IMR-90 (cell line): ENCODE results near the gene TEX14. TPM values are rescaled to one million over a fixed set of nuclear protein-coding genes. Genes with fewer than 3 reads are reported as not detected.

Experiments used
- ATAC-seq: fragments of 200-7000 bp; cut with Tn5 transposase; 2 replicates; pipeline ENCODE4 v1.9.1; 2020; ENCODE audit warnings: low read depth, mild to moderate bottlenecking, moderate library complexity
- BruUV-seq: library from RNA; stranded (reverse); fragments of 400-500 nt; replicated peaks from 2 replicates; lab custom pipeline; 2021; lab: Mats Ljungman, UMichigan
- CTCF ChIA-PET: fragments of 300-600 bp; formaldehyde crosslinking; extraction: SDS; loops from one replicate; lab custom pipeline; 2021; ENCODE audit warnings: antibody characterized with exemption; lab: Yijun Ruan, JAX
- POLR2A ChIA-PET: fragments of 300-600 bp; sonication (Branson Sonifier 250); formaldehyde crosslinking; loops from one replicate; lab custom pipeline; 2022; ENCODE audit warnings: antibody characterized with exemption; ENCODE audit not compliant: unreplicated experiment; lab: Charles Lee
- DNase-seq: peaks from one replicate; pipeline ENCODE4 v3.0.0; 2013
- H2AFZ ChIP-seq: replicated peaks from 2 replicates; pipeline ENCODE3; 2013; ENCODE audit warnings: low read length, mild to moderate bottlenecking; ENCODE audit not compliant: poor library complexity
- H2AK5ac ChIP-seq: 2 replicates; pipeline ENCODE4 v1.6.1; 2013; ENCODE audit warnings: low read depth, low read length, inconsistent platforms
- H2AK9ac ChIP-seq: replicated peaks from 2 replicates; pipeline ENCODE3; 2013; ENCODE audit warnings: mild to moderate bottlenecking, low read depth, low read length, moderate library complexity; ENCODE audit not compliant: poor library complexity
- H2BK120ac ChIP-seq: 2 replicates; pipeline ENCODE4 v1.6.1; 2013; ENCODE audit warnings: low read depth, low read length, inconsistent platforms
- H2BK15ac ChIP-seq: 3 replicates; pipeline ENCODE4 v1.6.1; 2013; ENCODE audit warnings: low read depth, low read length, inconsistent platforms
- H2BK20ac ChIP-seq: 2 replicates; pipeline ENCODE4 v1.6.1; 2013; ENCODE audit warnings: low read depth, mild to moderate bottlenecking, inconsistent platforms, low read length, moderate library complexity
- H2BK5ac ChIP-seq: 2 replicates; pipeline ENCODE4 v1.6.1; 2013; ENCODE audit warnings: mild to moderate bottlenecking, low read depth, low read length, inconsistent platforms; ENCODE audit not compliant: poor library complexity, severe bottlenecking
- H3K14ac ChIP-seq: replicated peaks from 2 replicates; pipeline ENCODE4 v1.6.1; 2013; ENCODE audit warnings: low read depth, low read length, inconsistent platforms
- H3K18ac ChIP-seq: 2 replicates; pipeline ENCODE4 v1.6.1; 2013; ENCODE audit warnings: low read depth, low read length, control low read depth
- H3K23ac ChIP-seq: 2 replicates; pipeline ENCODE4 v1.6.1; 2013; ENCODE audit warnings: low read depth, low read length, inconsistent platforms
- H3K27ac ChIP-seq: 2 replicates; pipeline ENCODE4 v1.5.1; 2013; ENCODE audit warnings: mild to moderate bottlenecking, control low read depth, low read length; ENCODE audit not compliant: insufficient read depth
- H3K27me3 ChIP-seq: 2 replicates; pipeline ENCODE4 v1.6.1; 2013; ENCODE audit warnings: low read length; ENCODE audit not compliant: control insufficient read depth, insufficient read depth
- H3K36me3 ChIP-seq: 2 replicates; pipeline ENCODE4 v1.6.1; 2013; ENCODE audit warnings: low read length, mixed read lengths; ENCODE audit not compliant: control insufficient read depth, insufficient read depth
- H3K4ac ChIP-seq: 2 replicates; pipeline ENCODE4 v1.6.1; 2013; ENCODE audit warnings: low read depth, low read length, inconsistent platforms
- H3K4me1 ChIP-seq: 2 replicates; pipeline ENCODE4 v1.6.1; 2013; ENCODE audit warnings: low read length, mixed read lengths; ENCODE audit not compliant: control insufficient read depth, insufficient read depth
- H3K4me2 ChIP-seq: 2 replicates; pipeline ENCODE4 v1.6.1; 2013; ENCODE audit warnings: low read depth, mild to moderate bottlenecking, control low read depth, low read length, moderate library complexity
- H3K4me3 ChIP-seq: 2 replicates; pipeline ENCODE4 v1.5.1; 2013; ENCODE audit warnings: low read depth, mild to moderate bottlenecking, control low read depth, low read length, moderate library complexity; ENCODE audit not compliant: insufficient read depth
- H3K56ac ChIP-seq: 2 replicates; pipeline ENCODE4 v1.6.1; 2013; ENCODE audit warnings: low read length, inconsistent platforms; ENCODE audit not compliant: insufficient read depth; ENCODE audit errors: extremely low read depth
- H3K79me1 ChIP-seq, 2 experiments: 2 replicates each; pipeline ENCODE4 v1.6.1; 2013; ENCODE audit warnings: low read length in 2 of 2, inconsistent platforms in 1 of 2, low read depth in 1 of 2
- H3K9ac ChIP-seq: 2 replicates; pipeline ENCODE4 v1.6.1; 2013; ENCODE audit warnings: low read depth, low read length, control low read depth
- H3K9me1 ChIP-seq: 2 replicates; pipeline ENCODE4 v1.6.1; 2013; ENCODE audit warnings: low read length, inconsistent platforms; ENCODE audit not compliant: insufficient read depth
- H3K9me3 ChIP-seq: 2 replicates; pipeline ENCODE4 v1.6.1; 2013; ENCODE audit warnings: low read length; ENCODE audit not compliant: control insufficient read depth, insufficient read depth
- H4K20me1 ChIP-seq: 2 replicates; pipeline ENCODE4 v1.6.1; 2013; ENCODE audit warnings: low read length, inconsistent platforms; ENCODE audit not compliant: insufficient read depth
- H4K5ac ChIP-seq: 2 replicates; pipeline ENCODE4 v1.6.1; 2013; ENCODE audit warnings: mild to moderate bottlenecking, low read depth, low read length, control low read depth
- H4K8ac ChIP-seq, 2 experiments: 2 replicates each; pipeline ENCODE4 v1.6.1; 2013; ENCODE audit warnings: low read depth in 2 of 2, low read length in 2 of 2, control low read depth in 1 of 2, inconsistent platforms in 1 of 2
- H4K91ac ChIP-seq: 2 replicates; pipeline ENCODE4 v1.6.1; 2013; ENCODE audit warnings: low read depth, low read length, inconsistent platforms; ENCODE audit not compliant: insufficient read depth
- CEBPB ChIP-seq: IDR thresholded peaks from 2 replicates; pipeline ENCODE4 v1.6.1; 2012; ENCODE audit warnings: low read depth, low read length, improper control_type of control experiment
- CHD1 ChIP-seq: IDR thresholded peaks from 2 replicates; pipeline ENCODE4 v1.6.1; 2012; ENCODE audit warnings: low read depth, low read length, improper control_type of control experiment
- FOS ChIP-seq: fragments of 150-350 bp; IDR thresholded peaks from 2 replicates; pipeline ENCODE4 v1.6.1; 2016; ENCODE audit warnings: low read depth, low read length
- MAFK ChIP-seq: IDR thresholded peaks from 2 replicates; pipeline ENCODE4 v1.6.1; 2012; ENCODE audit warnings: low read depth, low read length, improper control_type of control experiment
- MXI1 ChIP-seq: IDR thresholded peaks from 2 replicates; pipeline ENCODE4 v1.6.1; 2012; ENCODE audit warnings: low read depth, mild to moderate bottlenecking, low read length, moderate library complexity, borderline replicate concordance
- NFE2L2 ChIP-seq: fragments of 150-350 bp; IDR thresholded peaks from 2 replicates; pipeline ENCODE4 v1.6.1; 2016; ENCODE audit warnings: low read depth, mild to moderate bottlenecking, low read length
- POLR2A ChIP-seq: IDR thresholded peaks from 2 replicates; pipeline ENCODE4 v1.6.1; 2012; ENCODE audit warnings: mild to moderate bottlenecking, low read depth, low read length
- RAD21 ChIP-seq: IDR thresholded peaks from 2 replicates; pipeline ENCODE4 v1.6.1; 2012; ENCODE audit warnings: low read length, improper control_type of control experiment
- RCOR1 ChIP-seq: IDR thresholded peaks from 2 replicates; pipeline ENCODE4 v1.6.1; 2012; ENCODE audit warnings: mild to moderate bottlenecking, low read length, improper control_type of control experiment; ENCODE audit not compliant: insufficient replicate concordance
- RFX5 ChIP-seq: IDR thresholded peaks from 2 replicates; pipeline ENCODE4 v1.8.0; 2012; ENCODE audit warnings: low read depth, mild to moderate bottlenecking, low read length, moderate library complexity
- SMC3 ChIP-seq: fragments of 150-350 bp; IDR thresholded peaks from 2 replicates; pipeline ENCODE4 v1.6.1; 2016; ENCODE audit warnings: low read depth, mild to moderate bottlenecking, antibody characterized with exemption, low read length, moderate library complexity
- USF2 ChIP-seq: fragments of 150-350 bp; IDR thresholded peaks from 2 replicates; pipeline ENCODE4 v1.6.1; 2017; ENCODE audit warnings: mild to moderate bottlenecking, antibody characterized with exemption, low read length, low read depth
- WGBS, 2 experiments: methylation state at CpG; one replicate each; pipeline versions ENCODE4 v1.1.5 to v1.1.7; 2013; ENCODE audit warnings: missing lambda C conversion rate in 2 of 2; ENCODE audit not compliant: insufficient read length in 1 of 2; ENCODE audit errors: extremely low coverage in 2 of 2; 5-methylcytosine and 5-hydroxymethylcytosine counted together
- dilution Hi-C: fragments of 300-500 bp; cut with HindIII; formaldehyde crosslinking; loops from one replicate; pipeline ENCODE4 v1.14.3; 2018; ENCODE audit warnings: low sequenced_read_pairs; ENCODE audit not compliant: unreplicated experiment
- in situ Hi-C: fragments of 300-500 bp; cut with MboI; formaldehyde crosslinking; loops from 3 replicates; pipeline ENCODE4 v1.14.3; 2019; ENCODE audit warnings: low sequenced_read_pairs, inconsistent platforms, mixed read lengths
- intact Hi-C: fragments of 100-400 bp; cut with micrococcal nuclease; formaldehyde crosslinking; loops from 2 replicates; pipeline ENCODE4 v1.10.0; 2022
- polyA plus RNA-seq, 3 experiments: library from polyadenylated mRNA; depleted of rRNA; stranded (reverse); fragments of >200 nt; gene quantifications; 2 replicates each; pipeline ENCODE4 v1.2.3, GENCODE V29; 2012; ENCODE audit warnings: low replicate concordance in 1 of 3
- total RNA-seq: library from RNA; depleted of rRNA; stranded (reverse); fragments of >200 nt; gene quantifications from 2 replicates; pipeline ENCODE4 v1.2.3, GENCODE V29; 2012
- TF ChIP-seq, protein P1 (sequence below): fragments of 150-350 bp; IDR thresholded peaks from 2 replicates; pipeline ENCODE4 v1.6.1; 2016; ENCODE audit warnings: low read depth, mild to moderate bottlenecking, low read length, moderate library complexity, borderline replicate concordance
- TF ChIP-seq, protein P2 (sequence below): conservative IDR thresholded peaks from 2 replicates; pipeline ENCODE4 v1.5.1; 2012; ENCODE audit warnings: mild to moderate bottlenecking, low read depth, low read length, improper control_type of control experiment

TEX14 gene
- total and polyA plus RNA-seq, 2 of the 4 experiments (the other 2 are of a cell fraction), result not detected

DNA sequence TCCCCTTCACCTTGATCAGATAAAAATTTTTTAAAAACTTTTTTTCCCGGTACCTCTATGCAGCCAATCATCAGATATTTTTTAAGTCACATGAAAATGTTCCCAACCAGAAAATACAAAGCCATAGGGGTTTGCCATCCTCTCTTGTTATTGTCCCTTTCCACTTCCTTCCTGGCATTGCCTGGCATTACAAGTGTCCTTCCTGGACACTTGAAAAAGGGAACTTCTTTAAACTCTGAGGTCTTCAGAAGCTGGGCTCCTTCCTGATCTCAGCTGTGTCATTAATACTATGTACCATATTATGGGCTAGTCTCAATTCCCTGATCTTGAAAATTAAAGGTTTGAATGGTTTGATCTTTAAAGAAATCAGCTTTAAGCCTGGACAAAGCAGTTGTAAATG lies 64.9 kb downstream of the TEX14 start:
- Histone ChIP-seq H3K4ac (no peak overlapping the region), H3K4me3 (no peak overlapping the region), H2BK20ac (no peak overlapping the region), H3K9me1 (no peaks in the 10 kb centered on the region), H3K79me1 (no peaks in the 10 kb centered on the region), H3K18ac (no peak overlapping the region), H2BK120ac (no peak overlapping the region), H3K27me3 (peaks cover 8% of the 10 kb centered on the region), H4K8ac (no peak overlapping the region), H4K20me1 (peaks cover 3% of the 10 kb centered on the region; the same call in 1 of the 2 replicates), H4K5ac (no peak overlapping the region), H3K9me3 (no peaks in the 10 kb centered on the region), H2AK9ac (no peak overlapping the region), H2AK5ac (no peak overlapping the region), H3K56ac (no peak overlapping the region), H3K14ac (no peak overlapping the region), H3K9ac (no peak overlapping the region), H3K23ac (no peak overlapping the region), H2BK15ac (no peak overlapping the region), H3K27ac (no peak overlapping the region), H3K4me2 (no peak overlapping the region), H4K91ac (no peak overlapping the region), H2BK5ac (no peak overlapping the region), H2AFZ (no peak overlapping the region), H3K4me1 (no peaks in the 10 kb centered on the region), H3K36me3 (no peaks in the 10 kb centered on the region)
- intact Hi-C loops (no loop called here), dilution Hi-C loops (no loop called here), in situ Hi-C loops (no loop called here)
- WGBS, 2 experiments, result no CpG with 5 or more reads among the region's 1 CpG
- ATAC-seq (no peak), DNase-seq (no peak)
- CTCF ChIA-PET, result interaction anchor here (0.6 kb wide), 1 partner anchor 197 kb away, joined by 4 read pairs; no protein-coding TSS in a partner anchor
- TF ChIP-seq CEBPB (no peak), USF2 (no peak), MXI1 (no peak), MAFK (no peak), RAD21 (no peak), POLR2A (no peak), RFX5 (no peak), SMC3 (no peak), CHD1 (no peak), FOS (no peak), NFE2L2 (no peak), RCOR1 (no peak)
- TF ChIP-seq, protein P1, sequence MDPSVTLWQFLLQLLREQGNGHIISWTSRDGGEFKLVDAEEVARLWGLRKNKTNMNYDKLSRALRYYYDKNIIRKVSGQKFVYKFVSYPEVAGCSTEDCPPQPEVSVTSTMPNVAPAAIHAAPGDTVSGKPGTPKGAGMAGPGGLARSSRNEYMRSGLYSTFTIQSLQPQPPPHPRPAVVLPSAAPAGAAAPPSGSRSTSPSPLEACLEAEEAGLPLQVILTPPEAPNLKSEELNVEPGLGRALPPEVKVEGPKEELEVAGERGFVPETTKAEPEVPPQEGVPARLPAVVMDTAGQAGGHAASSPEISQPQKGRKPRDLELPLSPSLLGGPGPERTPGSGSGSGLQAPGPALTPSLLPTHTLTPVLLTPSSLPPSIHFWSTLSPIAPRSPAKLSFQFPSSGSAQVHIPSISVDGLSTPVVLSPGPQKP, result no peak
- TF ChIP-seq, protein P2, sequence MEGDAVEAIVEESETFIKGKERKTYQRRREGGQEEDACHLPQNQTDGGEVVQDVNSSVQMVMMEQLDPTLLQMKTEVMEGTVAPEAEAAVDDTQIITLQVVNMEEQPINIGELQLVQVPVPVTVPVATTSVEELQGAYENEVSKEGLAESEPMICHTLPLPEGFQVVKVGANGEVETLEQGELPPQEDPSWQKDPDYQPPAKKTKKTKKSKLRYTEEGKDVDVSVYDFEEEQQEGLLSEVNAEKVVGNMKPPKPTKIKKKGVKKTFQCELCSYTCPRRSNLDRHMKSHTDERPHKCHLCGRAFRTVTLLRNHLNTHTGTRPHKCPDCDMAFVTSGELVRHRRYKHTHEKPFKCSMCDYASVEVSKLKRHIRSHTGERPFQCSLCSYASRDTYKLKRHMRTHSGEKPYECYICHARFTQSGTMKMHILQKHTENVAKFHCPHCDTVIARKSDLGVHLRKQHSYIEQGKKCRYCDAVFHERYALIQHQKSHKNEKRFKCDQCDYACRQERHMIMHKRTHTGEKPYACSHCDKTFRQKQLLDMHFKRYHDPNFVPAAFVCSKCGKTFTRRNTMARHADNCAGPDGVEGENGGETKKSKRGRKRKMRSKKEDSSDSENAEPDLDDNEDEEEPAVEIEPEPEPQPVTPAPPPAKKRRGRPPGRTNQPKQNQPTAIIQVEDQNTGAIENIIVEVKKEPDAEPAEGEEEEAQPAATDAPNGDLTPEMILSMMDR, result no peak
- POLR2A ChIA-PET, result no interaction called here
- BruUV-seq, result no TSS peak
